Endometrial microvascular endothelial cells (primary cell): ENCODE data around the gene CRIP2. TPM values are rescaled to one million over a fixed set of nuclear protein-coding genes. Genes with fewer than 3 reads are reported as not detected.

Source experiments
- total RNA-seq: library from RNA; depleted of rRNA; stranded (reverse); fragments of >200 nt; gene quantifications from one replicate; pipeline ENCODE4 v1.2.3, GENCODE V29; 2015; ENCODE audit errors: inconsistent ontology term

The CRIP2 gene
- total RNA-seq, 1 donor from 2014 or later = 262 TPM

Other genes starting within 250 kb of the CRIP2 start
- gene BTBD6, start 226.3 kb upstream of the CRIP2 start, total RNA-seq = 101 TPM
- gene BRF1, start 173.8 kb upstream of the CRIP2 start, total RNA-seq = 32.7 TPM
- 52.4 TPM for gene PACS2, start 160.1 kb upstream of the CRIP2 start, total RNA-seq
- gene TEX22, start 76.3 kb upstream of the CRIP2 start, total RNA-seq = not detected
- gene MTA1, start 55.0 kb upstream of the CRIP2 start, total RNA-seq = 54.6 TPM
- gene CRIP1, start 12.1 kb downstream of the CRIP2 start, total RNA-seq = not detected
- gene TEDC1, start 16.4 kb downstream of the CRIP2 start, total RNA-seq = 24.6 TPM
- 2.9 TPM for gene TMEM121, start 51.8 kb downstream of the CRIP2 start, total RNA-seq